GM13977 (cell line): ENCODE measurements around the gene RUNX2.

ENCODE experiments used
- DNase-seq: peaks from one replicate; pipeline ENCODE4 v3.0.0; 2012; ENCODE audit warnings: low spot score
- in situ Hi-C: fragments of 300-500 bp; cut with MboI; formaldehyde crosslinking; loops from one replicate; pipeline ENCODE4 v1.12.0; 2022; ENCODE audit warnings: low sequenced_read_pairs, low pct_unique_long_range_greater_than_20kb, mixed read lengths, inconsistent platforms; ENCODE audit not compliant: unreplicated experiment
- TF ChIP-seq, protein P1 (sequence below): IDR thresholded peaks from 2 replicates; pipeline ENCODE4 v1.5.1; 2012; ENCODE audit warnings: mild to moderate bottlenecking, control low read depth; ENCODE audit not compliant: insufficient read depth; ENCODE audit errors: extremely low read depth, missing control alignments

Gene RUNX2

DNA sequence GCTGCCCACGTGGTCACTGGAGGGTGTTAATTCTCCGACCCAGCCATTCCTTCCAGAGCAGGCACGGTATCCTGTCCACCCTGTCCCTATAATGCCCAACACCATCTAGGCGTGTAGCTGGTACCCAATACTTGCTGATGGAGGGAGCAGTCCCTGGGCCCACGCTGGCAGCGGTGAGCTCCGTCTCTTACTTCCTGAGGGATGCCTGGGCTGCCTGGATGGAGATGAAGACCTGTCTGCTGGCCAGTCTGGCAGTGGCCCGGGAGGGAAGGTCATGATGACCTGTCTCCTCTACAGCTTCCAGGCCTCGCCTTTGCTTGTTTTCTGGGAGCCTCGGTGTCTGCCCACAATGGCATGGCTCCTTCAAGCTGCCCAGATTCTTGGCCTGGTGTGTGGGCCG lies 347.5 kb downstream of the RUNX2 start:
- in situ Hi-C loops = no loop called here
- DNase-seq = no peak

DNA sequence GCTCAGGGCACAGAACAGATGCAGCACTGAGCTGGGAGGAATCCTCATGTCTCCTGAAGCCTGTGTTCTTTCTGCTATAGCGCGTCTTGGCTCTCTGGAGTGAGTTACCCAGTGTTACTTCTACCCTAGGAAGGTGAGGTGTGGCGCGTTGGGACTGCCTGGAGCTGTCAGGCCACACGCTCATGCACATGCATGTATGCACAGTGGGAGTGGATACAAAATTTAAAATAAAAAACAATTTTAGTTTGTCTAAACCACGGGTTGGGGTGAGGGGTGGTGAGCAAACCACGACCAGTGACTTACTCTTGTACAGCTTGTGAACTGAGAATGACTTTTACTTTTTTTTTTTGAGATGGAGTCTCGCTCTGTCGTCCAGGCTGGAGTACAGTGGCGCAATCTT lies 348.2 kb downstream of the RUNX2 start:
- TF ChIP-seq, protein P1, sequence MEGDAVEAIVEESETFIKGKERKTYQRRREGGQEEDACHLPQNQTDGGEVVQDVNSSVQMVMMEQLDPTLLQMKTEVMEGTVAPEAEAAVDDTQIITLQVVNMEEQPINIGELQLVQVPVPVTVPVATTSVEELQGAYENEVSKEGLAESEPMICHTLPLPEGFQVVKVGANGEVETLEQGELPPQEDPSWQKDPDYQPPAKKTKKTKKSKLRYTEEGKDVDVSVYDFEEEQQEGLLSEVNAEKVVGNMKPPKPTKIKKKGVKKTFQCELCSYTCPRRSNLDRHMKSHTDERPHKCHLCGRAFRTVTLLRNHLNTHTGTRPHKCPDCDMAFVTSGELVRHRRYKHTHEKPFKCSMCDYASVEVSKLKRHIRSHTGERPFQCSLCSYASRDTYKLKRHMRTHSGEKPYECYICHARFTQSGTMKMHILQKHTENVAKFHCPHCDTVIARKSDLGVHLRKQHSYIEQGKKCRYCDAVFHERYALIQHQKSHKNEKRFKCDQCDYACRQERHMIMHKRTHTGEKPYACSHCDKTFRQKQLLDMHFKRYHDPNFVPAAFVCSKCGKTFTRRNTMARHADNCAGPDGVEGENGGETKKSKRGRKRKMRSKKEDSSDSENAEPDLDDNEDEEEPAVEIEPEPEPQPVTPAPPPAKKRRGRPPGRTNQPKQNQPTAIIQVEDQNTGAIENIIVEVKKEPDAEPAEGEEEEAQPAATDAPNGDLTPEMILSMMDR = no peak
- in situ Hi-C loops = no loop called here
- no peak for DNase-seq

More for the DNA sequence above, 347.5 kb downstream of the RUNX2 start:
- TF ChIP-seq, protein P1 = no peak

DNA sequence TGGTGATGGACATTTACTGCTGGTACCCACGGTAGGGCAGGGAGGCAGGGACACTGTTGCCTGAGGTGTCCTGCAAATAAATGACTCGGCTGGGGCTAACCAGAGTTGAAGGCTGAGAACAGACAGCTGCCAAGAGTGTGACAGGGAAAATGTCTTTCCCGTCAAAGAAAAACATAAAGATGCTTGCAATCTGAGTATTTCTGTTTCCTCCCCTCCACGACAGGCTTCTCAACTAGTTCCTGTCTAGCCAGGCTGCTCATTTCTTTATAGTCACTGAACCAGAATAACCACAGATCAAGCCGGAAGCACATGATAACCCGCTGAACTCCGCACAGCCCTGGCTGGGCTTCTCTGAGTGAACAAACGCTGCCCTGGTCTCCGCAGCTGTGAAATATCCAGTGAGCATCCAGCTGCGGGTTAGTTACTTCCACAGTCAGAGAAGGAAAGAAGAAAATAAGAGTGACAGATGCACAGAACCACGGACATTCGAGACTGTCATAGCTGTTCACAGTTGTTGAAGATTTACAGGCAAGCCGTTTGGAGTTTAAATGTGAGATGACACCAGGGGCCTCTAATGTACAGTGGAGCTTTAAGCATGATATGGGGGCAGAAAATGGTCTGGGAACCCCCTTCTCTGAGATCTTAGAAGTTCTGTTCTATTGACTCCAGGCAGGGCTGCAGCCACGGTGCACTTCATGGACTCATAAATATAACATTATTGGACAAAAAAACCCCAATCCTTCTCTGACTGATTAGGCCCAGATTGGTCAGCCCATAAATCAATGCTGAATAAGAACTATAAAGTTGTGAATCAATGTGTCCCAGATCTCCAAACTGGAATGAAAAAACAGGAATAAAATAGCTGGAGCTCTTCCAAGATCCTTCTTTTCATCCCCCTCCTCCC lies 349.5 kb downstream of the RUNX2 start:
- DNase-seq = peak; percentile 57
- in situ Hi-C loops = no loop called here
- TF ChIP-seq, protein P1 = no peak

DNA sequence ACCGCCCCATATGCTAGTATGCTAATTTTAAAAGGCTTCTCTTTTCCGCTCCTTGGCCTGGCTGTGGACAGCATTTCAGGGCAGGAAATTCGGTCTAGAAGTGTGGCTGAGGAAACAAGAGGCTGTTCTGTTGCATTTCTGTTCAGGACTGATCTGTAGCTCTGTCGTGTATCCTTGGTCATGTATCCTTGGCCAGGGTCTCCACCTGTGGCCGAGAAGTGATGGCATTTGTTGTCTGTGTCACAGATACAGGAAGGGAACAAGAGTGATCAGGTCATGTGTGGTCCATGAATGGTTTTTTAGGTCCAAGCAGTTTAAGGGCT lies 350.1 kb downstream of the RUNX2 start:
- in situ Hi-C loops = no loop called here
- TF ChIP-seq, protein P1 = no peak
- no peak for DNase-seq

DNA sequence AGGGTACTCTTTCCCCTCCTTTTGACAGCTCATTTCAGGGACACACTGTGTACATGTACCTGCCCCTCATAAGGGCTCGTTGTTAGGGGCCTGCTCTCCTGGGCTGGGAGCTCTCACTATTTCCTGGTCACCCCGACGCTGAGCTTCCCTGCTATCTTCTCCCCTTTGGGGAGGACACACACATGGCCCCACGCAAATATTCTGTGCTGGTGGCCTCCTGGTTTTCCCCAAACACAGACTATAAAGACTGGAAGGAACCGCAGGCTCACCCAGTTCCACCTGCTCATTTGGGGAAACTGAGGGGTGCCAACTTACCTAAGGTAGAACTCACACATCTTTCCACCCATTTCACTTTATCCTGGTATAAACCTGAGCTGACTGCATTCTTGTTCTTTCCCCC lies 351.0 kb downstream of the RUNX2 start:
- DNase-seq = no peak
- TF ChIP-seq, protein P1 = no peak
- in situ Hi-C loops = no loop called here

DNA sequence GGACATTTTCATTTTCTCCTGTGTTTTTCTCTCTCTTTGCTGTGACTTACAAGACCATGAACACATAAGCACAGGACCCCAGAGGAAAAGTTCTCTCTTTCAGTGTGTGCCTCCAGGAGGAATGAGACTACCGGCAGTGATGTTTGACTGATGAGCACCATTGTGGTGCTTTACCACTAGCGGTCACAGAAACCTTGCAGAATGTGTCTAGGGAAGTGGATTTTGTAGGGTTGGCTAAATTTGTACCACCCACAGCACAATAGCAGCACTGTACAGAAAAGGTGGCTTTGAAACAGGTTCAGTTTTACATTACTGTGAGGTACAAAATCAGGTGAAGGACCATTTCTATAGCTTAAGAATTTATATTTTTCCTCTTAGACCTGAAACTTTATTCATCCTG lies 351.5 kb downstream of the RUNX2 start:
- TF ChIP-seq, protein P1 = no peak
- no peak for DNase-seq
- in situ Hi-C loops = no loop called here
